ENCODE measurements around the gene STYXL2. TPM values are rescaled to one million over a fixed set of nuclear protein-coding genes. Genes with fewer than 3 reads are reported as not detected.

The STYXL2 gene
- total RNA-seq, 2 experiments from 2014 or later: not detected

DNA sequence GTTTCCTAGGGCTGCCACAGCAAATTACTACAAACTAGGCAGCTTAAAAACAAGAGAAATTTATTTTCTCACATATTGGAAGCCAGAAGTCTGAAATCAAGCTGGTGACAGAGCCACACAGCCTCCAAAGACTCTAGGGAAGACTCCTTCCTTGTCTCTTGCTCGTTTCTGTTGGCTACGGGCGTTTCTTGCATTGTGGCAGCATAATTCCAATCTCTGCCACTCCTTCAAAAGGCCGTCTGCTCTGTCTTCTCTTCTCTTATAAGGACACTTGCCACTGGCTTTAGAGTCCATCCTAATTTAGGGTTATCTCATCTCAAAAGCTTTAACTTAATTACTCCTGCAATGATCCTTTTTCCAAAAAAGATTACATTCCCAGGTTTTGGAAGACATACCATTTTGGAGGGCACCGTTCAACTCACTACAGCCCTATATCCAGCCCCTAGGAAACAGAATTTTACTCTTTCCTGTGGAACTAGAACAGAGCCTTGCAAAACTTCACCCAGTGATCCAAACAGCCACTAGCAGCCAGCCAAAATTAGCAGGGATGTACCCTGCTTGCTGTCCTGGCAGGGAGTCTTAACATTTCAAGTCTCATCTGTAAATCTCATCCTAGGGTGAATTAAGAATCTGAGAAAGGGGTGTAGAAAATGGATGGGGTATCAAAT, 9.2 kb downstream of the STYXL2 start:
- DNase-seq (ENCODE audit: low spot score): no peak
- POLR2A ChIA-PET: no interaction called here
- no peak overlapping the region for H3K4me2 ChIP-seq (ENCODE audit: low read length)

DNA sequence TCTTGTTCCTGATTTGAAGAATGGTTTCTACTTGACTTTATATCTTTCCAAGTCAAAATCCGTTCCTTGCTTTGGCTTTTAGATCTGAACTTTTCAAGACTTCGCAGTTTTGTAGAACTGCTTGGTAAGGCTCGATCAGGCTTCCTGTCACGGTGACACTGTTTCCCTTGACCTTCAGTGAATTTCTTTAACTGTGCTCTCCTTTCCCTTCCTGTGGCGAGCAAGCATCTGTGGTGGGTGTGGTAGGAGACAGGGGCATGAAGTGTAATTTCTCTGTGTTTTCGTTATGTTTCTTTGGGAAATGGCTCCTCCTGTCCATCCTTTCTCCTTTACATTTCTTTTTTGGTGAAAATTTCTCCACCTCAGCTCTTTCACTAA, 10.4 kb downstream of the STYXL2 start:
- POLR2A ChIA-PET: interaction anchor here (0.6 to 1.5 kb wide), 4 partner anchors 11 to 915 kb away, joined by 3 to 7 read pairs (median 4); no protein-coding TSS in a partner anchor
- TF ChIP-seq EZH2phosphoT487 (IDR thresholded peaks at IDR 0.05; ENCODE audit: borderline replicate concordance, low read depth, low read length): no peak
- TF ChIP-seq, protein P1, sequence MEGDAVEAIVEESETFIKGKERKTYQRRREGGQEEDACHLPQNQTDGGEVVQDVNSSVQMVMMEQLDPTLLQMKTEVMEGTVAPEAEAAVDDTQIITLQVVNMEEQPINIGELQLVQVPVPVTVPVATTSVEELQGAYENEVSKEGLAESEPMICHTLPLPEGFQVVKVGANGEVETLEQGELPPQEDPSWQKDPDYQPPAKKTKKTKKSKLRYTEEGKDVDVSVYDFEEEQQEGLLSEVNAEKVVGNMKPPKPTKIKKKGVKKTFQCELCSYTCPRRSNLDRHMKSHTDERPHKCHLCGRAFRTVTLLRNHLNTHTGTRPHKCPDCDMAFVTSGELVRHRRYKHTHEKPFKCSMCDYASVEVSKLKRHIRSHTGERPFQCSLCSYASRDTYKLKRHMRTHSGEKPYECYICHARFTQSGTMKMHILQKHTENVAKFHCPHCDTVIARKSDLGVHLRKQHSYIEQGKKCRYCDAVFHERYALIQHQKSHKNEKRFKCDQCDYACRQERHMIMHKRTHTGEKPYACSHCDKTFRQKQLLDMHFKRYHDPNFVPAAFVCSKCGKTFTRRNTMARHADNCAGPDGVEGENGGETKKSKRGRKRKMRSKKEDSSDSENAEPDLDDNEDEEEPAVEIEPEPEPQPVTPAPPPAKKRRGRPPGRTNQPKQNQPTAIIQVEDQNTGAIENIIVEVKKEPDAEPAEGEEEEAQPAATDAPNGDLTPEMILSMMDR (conservative IDR thresholded peaks at IDR 0.05; ENCODE audit: low read length): no peak
- DNase-seq (ENCODE audit: low spot score): no peak
- Histone ChIP-seq H3K4me3 (ENCODE audit: low read depth, low read length, poor library complexity, severe bottlenecking) (no peak overlapping the region), H4K20me1 (ENCODE audit: insufficient read depth, low read length) (no peaks in the 10 kb centered on the region), H3K4me1 (ENCODE audit: insufficient read depth, low read length, poor library complexity, severe bottlenecking) (peaks cover 19% of the 10 kb centered on the region), H3K36me3 (ENCODE audit: insufficient read depth, low read length) (no peaks in the 10 kb centered on the region), H3K4me2 (ENCODE audit: low read length) (no peak overlapping the region), H3K27ac (ENCODE audit: low read depth, low read length, poor library complexity, severe bottlenecking) (no peak overlapping the region), H3K9me2 (ENCODE audit: insufficient read depth, low read length) (no peaks in the 10 kb centered on the region), H3K79me2 (ENCODE audit: insufficient read depth, low read depth, low read length) (no peaks in the 10 kb centered on the region), H2AFZ (ENCODE audit: low read length) (peak overlapping the region; percentile 64; the same call in 1 of the 2 replicates), H3K9me3 (ENCODE audit: low read length) (no peaks in the 10 kb centered on the region)
- intact Hi-C loops (cut with micrococcal nuclease; ENCODE audit: unreplicated experiment): no loop called here
- CTCF ChIA-PET (ENCODE audit: unreplicated experiment): no interaction called here
- no TSS peak for BruUV-seq (replicated peaks)

More for the DNA sequence above, 9.2 kb downstream of the STYXL2 start:
- H3K36me3 ChIP-seq (ENCODE audit: insufficient read depth, low read length): no peaks in the 10 kb centered on the region
- no peak overlapping the region for H2AFZ ChIP-seq (ENCODE audit: low read length)
- no peaks in the 10 kb centered on the region for H3K9me3 ChIP-seq (ENCODE audit: low read length)
- peaks cover 14% of the 10 kb centered on the region for H3K4me1 ChIP-seq (ENCODE audit: insufficient read depth, low read length, poor library complexity, severe bottlenecking)
- no peak overlapping the region for H3K27ac ChIP-seq (ENCODE audit: low read depth, low read length, poor library complexity, severe bottlenecking)
- H3K79me2 ChIP-seq (ENCODE audit: insufficient read depth, low read depth, low read length): no peaks in the 10 kb centered on the region
- H4K20me1 ChIP-seq (ENCODE audit: insufficient read depth, low read length): no peaks in the 10 kb centered on the region
- TF ChIP-seq, protein P1 (conservative IDR thresholded peaks at IDR 0.05; ENCODE audit: low read length): no peak
- TF ChIP-seq EZH2phosphoT487 (IDR thresholded peaks at IDR 0.05; ENCODE audit: borderline replicate concordance, low read depth, low read length): no peak
- no peak overlapping the region for H3K4me3 ChIP-seq (ENCODE audit: low read depth, low read length, poor library complexity, severe bottlenecking)
- BruUV-seq (replicated peaks): no TSS peak
- intact Hi-C loops (cut with micrococcal nuclease; ENCODE audit: unreplicated experiment): no loop called here
- H3K9me2 ChIP-seq (ENCODE audit: insufficient read depth, low read length): no peaks in the 10 kb centered on the region
- CTCF ChIA-PET (ENCODE audit: unreplicated experiment): no interaction called here
